Bronchial epithelial cell (primary cell): ENCODE measurements around the gene GFER. TPM values are rescaled to one million over a fixed set of nuclear protein-coding genes. Genes with fewer than 3 reads are reported as not detected.
A peak's percentile ranks its signal among the peaks of the same experiment; 100 is the strongest.

ENCODE experiments used
- DNase-seq: peaks from one replicate; pipeline ENCODE4 v3.0.0-alpha.2; 2010; ENCODE audit warnings: low read depth
- FAIRE-seq: peaks from 2 replicates; lab custom pipeline; 2011; peaks lifted over from hg19 to GRCh38; lab: Jason Lieb, UNC
- H3K27me3 ChIP-seq: 2 replicates; pipeline ENCODE4 v1.5.1; 2011; ENCODE audit warnings: low read length; ENCODE audit not compliant: control insufficient read depth, insufficient read depth
- H3K36me3 ChIP-seq: 2 replicates; pipeline ENCODE4 v1.5.1; 2011; ENCODE audit warnings: low read length; ENCODE audit not compliant: control insufficient read depth, insufficient read depth
- H3K4me3 ChIP-seq: 2 replicates; pipeline ENCODE4 v1.5.1; 2011; ENCODE audit warnings: mild to moderate bottlenecking, low read depth, low read length, control low read depth
- CTCF ChIP-seq: IDR thresholded peaks from 2 replicates; pipeline ENCODE4 v1.5.1; 2011; ENCODE audit warnings: mild to moderate bottlenecking, moderate library complexity, low read length, control low read depth, inconsistent platforms; ENCODE audit not compliant: insufficient read depth, severe bottlenecking
- total RNA-seq: library from RNA; depleted of rRNA; stranded (reverse); fragments of >200 nt; gene quantifications from 2 replicates; pipeline ENCODE4 v1.2.1, GENCODE V29; 2014

The GFER gene
- total RNA-seq, 1 donor from 2014 or later = 16.1 TPM

DNA sequence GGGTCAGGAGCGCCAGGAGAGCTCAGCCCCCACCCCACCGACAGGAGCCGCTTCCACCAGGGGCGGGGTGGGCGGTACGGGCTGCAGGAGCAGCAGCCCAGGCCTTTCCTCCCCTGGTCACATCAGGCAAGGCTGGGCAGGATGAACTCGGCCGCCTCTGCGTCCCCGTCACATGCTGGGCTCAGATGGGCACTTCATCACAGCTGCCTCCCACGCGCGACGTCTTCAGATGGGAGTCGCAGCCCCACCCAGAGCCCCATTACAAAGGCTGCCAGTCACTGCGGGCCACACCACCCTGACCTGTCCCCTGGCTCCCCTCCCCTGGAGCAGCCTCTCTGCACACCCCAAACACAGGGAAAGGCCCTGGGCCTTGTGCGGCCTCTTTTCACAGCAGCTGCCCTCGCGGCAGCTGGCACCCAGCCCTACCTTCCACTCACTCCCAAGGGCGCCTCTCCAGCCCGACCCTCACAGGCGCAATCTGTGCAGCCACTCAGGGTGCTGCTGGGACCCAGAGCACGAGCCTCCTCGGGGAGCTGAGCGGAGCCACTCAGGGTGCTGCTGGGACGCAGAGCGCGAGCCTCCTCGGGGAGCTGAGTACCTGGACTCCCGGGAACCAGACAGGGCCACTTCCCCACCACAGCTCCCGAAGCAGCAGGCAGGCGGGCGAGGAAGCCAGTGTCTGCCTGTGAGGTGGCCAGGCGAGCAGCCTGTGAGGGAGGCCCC is 21.0 kb downstream of the GFER start:
- no peak for DNase-seq
- no peak for FAIRE-seq
- Histone ChIP-seq H3K36me3 (peaks cover 51% of the 10 kb centered on the region), H3K27me3 (no peaks in the 10 kb centered on the region), H3K4me3 (no peak overlapping the region)
- TF ChIP-seq CTCF = no peak

DNA sequence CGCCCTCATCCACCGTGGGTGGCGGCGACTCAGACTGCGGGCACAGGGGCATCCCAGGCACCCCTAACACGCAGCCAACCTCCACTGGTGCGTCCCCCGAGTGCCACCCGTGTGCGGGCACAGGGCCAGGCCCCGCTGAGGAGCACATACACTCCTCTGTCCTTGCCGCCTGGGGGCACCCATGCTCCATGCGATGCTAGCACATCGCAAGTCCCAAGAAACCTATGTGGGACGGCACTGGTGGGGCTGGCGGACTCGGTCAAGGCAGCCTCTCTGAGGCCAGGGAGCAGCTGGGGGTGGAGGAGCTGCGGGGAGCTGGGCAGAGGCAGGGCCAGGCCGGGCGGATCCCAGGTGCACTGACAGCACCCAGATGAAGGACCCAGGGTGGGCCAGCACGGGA is 21.7 kb downstream of the GFER start:
- TF ChIP-seq CTCF = no peak

DNA sequence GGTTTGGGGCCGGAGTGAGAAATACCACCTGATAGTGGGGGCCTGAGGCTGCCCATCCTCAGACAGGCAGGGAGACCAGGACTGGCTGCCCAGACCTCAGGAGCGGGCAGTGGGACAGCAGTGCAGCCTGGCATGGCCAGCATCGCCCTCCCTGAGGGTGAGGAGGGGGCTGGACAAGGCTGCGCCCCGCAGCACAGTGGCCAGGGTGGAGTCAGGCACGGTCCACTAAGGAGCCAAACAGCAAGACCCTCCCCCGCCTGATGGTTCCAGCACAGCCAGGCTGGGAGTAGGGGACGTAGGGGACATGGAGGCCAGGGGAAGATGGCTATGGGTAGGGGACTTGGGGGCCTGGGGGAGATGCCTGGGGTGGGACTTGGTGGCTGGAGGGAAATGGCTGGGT is 22.3 kb downstream of the GFER start:
- FAIRE-seq = no peak
- H3K4me3 ChIP-seq = no peak overlapping the region
- TF ChIP-seq CTCF = no peak
- peaks cover 46% of the 10 kb centered on the region for H3K36me3 ChIP-seq
- H3K27me3 ChIP-seq = no peaks in the 10 kb centered on the region
- DNase-seq = no peak

More for the DNA sequence above, 21.7 kb downstream of the GFER start:
- Histone ChIP-seq H3K36me3 (peaks cover 49% of the 10 kb centered on the region), H3K27me3 (no peaks in the 10 kb centered on the region), H3K4me3 (no peak overlapping the region)
- FAIRE-seq (no peak), DNase-seq (no peak)

- no peak for TF ChIP-seq CTCF
- Histone ChIP-seq H3K4me3 (peak overlapping the region; percentile 59), H3K36me3 (peaks cover 37% of the 10 kb centered on the region), H3K27me3 (no peaks in the 10 kb centered on the region)
- no peak for FAIRE-seq
- DNase-seq = no peak
Observed at GRCh38 chr16:2007081-2007836, 23.3 kb downstream of the GFER start.

GRCh38 chr16:2008009-2008526 is 24.1 kb downstream of the GFER start:
- DNase-seq = peak; percentile 86
- FAIRE-seq = peak; percentile 87
- no peak for TF ChIP-seq CTCF
- H3K27me3 ChIP-seq = no peaks in the 10 kb centered on the region
- H3K4me3 ChIP-seq = peak overlapping the region; percentile 59
- peaks cover 29% of the 10 kb centered on the region for H3K36me3 ChIP-seq
